ENCODE measurements around the gene ARHGAP10. TPM values are rescaled to one million over a fixed set of nuclear protein-coding genes. Genes with fewer than 3 reads are reported as not detected.

ARHGAP10 gene
- polyA plus RNA-seq, 1 experiment = 20.2 TPM

- POLR2A ChIA-PET = no interaction called here
- CTCF ChIA-PET = interaction anchor here (0.9 to 6.7 kb wide), 2 partner anchors 129 to 153 kb away, joined by 3 to 169 read pairs; no protein-coding TSS in a partner anchor
- Histone ChIP-seq H3K4me3 (ENCODE audit: low read depth, low read length) (no peak overlapping the region), H3K36me3 (ENCODE audit: control insufficient read depth, insufficient read depth, low read length) (peaks cover 7% of the 10 kb centered on the region; the same call in 1 of the 2 replicates), H3K27me3 (ENCODE audit: control insufficient read depth, insufficient read depth, low read length) (no peaks in the 10 kb centered on the region)
- no peak for TF ChIP-seq CTCF (IDR thresholded peaks at IDR 0.05; ENCODE audit: insufficient read depth, low read depth, low read length)
- DNase-seq (ENCODE audit: low read depth) = no peak
Measured at GRCh38 chr4:147862043-147862692, 130.3 kb downstream of the ARHGAP10 start.

DNA sequence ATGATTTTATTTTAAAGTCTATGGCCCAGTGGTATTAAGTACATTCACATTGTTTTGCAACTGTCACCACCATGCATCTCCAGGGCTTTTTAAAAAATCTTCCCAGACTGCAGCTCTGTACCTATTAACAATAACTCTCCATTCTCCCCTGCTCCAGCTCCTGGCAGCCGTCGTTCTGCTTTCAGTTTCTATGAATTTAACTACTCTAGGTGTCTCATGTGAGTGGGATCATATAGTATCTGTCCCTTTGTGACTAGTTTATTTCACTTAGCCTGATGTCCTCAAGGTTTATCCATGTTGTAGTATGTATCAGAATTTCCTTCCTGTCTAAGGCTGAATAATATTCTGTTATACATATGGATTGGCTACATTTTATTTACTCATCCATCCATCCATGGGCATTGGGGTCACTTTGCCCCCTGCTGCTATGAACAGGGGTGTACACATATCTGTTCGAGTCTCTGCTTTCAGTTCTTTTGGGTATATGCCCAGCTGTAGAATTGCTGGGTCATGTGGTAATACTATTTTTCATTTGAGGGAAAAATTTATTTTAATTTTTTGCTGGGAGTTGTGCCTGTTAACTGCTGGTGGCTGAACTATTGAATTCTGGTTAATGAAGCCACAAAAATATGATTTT is 131.3 kb downstream of the ARHGAP10 start:
- no peak for DNase-seq (ENCODE audit: low read depth)
- H3K27me3 ChIP-seq (ENCODE audit: control insufficient read depth, insufficient read depth, low read length) = no peaks in the 10 kb centered on the region
- CTCF ChIA-PET = interaction anchor here (0.7 to 6.7 kb wide), 3 partner anchors 75 to 266 kb away, joined by 3 to 169 read pairs (median 65); no protein-coding TSS in a partner anchor
- no peak for TF ChIP-seq CTCF (IDR thresholded peaks at IDR 0.05; ENCODE audit: insufficient read depth, low read depth, low read length)
- POLR2A ChIA-PET = interaction anchor here (0.6 kb wide), 1 partner anchor 35 kb away, joined by 3 read pairs; no protein-coding TSS in a partner anchor
- peaks cover 8% of the 10 kb centered on the region; the same call in 1 of the 2 replicates for H3K36me3 ChIP-seq (ENCODE audit: control insufficient read depth, insufficient read depth, low read length)
- H3K4me3 ChIP-seq (ENCODE audit: low read depth, low read length) = no peak overlapping the region

- no peak for DNase-seq (ENCODE audit: low read depth)
- H3K36me3 ChIP-seq (ENCODE audit: control insufficient read depth, insufficient read depth, low read length) = peaks cover 7% of the 10 kb centered on the region; the same call in 1 of the 2 replicates
- no peak overlapping the region for H3K4me3 ChIP-seq (ENCODE audit: low read depth, low read length)
- ChIA-PET CTCF (interaction anchor here (0.6 to 6.7 kb wide), 6 partner anchors 28 to 267 kb away, joined by 3 to 169 read pairs (median 4); no protein-coding TSS in a partner anchor), POLR2A (interaction anchor here (0.6 kb wide), 1 partner anchor 36 kb away, joined by 3 read pairs; no protein-coding TSS in a partner anchor)
- no peak for TF ChIP-seq CTCF (IDR thresholded peaks at IDR 0.05; ENCODE audit: insufficient read depth, low read depth, low read length)
- no peaks in the 10 kb centered on the region for H3K27me3 ChIP-seq (ENCODE audit: control insufficient read depth, insufficient read depth, low read length)
Measured at GRCh38 chr4:147863808-147864472, 132.1 kb downstream of the ARHGAP10 start.

- ChIA-PET CTCF (interaction anchor here (0.6 to 6.7 kb wide), 9 partner anchors 28 to 268 kb away, joined by 3 to 169 read pairs (median 9); partner anchors contain the start of genes ARHGAP10 and PRMT9), POLR2A (no interaction called here)
- Histone ChIP-seq H3K4me3 (ENCODE audit: low read depth, low read length) (no peak overlapping the region), H3K36me3 (ENCODE audit: control insufficient read depth, insufficient read depth, low read length) (peaks cover 7% of the 10 kb centered on the region; the same call in 1 of the 2 replicates), H3K27me3 (ENCODE audit: control insufficient read depth, insufficient read depth, low read length) (no peaks in the 10 kb centered on the region)
- DNase-seq (ENCODE audit: low read depth) = no peak
- no peak for TF ChIP-seq CTCF (IDR thresholded peaks at IDR 0.05; ENCODE audit: insufficient read depth, low read depth, low read length)
Measured at GRCh38 chr4:147864607-147865006, 132.7 kb downstream of the ARHGAP10 start.

Measured in BJ (cell line).